Nephron progenitor cell (in vitro differentiated cells): Measurements from ENCODE around the gene PCDHA5.
"Not testable (repeated sequence)": the region's sequence is repeated elsewhere in the genome, so short reads cannot be mapped to it uniquely, and the experiment has no call there.

Source experiments
- DNase-seq: peaks from one replicate; pipeline ENCODE4 v3.0.0; 2021
- H3K27ac Mint-ChIP-seq: 2 replicates; pipeline ENCODE4 v1.8.0; 2021; ENCODE audit warnings: mild to moderate bottlenecking, moderate library complexity, mixed read lengths
- H3K27me3 Mint-ChIP-seq: 2 replicates; pipeline ENCODE4 v1.8.0; 2021; ENCODE audit warnings: mild to moderate bottlenecking, low read depth, mixed read lengths; ENCODE audit not compliant: poor library complexity
- H3K36me3 Mint-ChIP-seq: 2 replicates; pipeline ENCODE4 v1.8.0; 2021; ENCODE audit warnings: low read depth, mixed read lengths
- H3K4me1 Mint-ChIP-seq: 2 replicates; pipeline ENCODE4 v1.8.0; 2021; ENCODE audit warnings: mixed read lengths
- H3K4me3 Mint-ChIP-seq: 2 replicates; pipeline ENCODE4 v1.8.0; 2021; ENCODE audit warnings: mild to moderate bottlenecking, moderate library complexity, mixed read lengths
- H3K9me3 Mint-ChIP-seq: 2 replicates; pipeline ENCODE4 v1.8.0; 2021; ENCODE audit warnings: mild to moderate bottlenecking, moderate library complexity, mixed read lengths
- TF ChIP-seq, protein P1 (sequence below): fragments of 200-600 bp; sonication (generic); IDR thresholded peaks from 2 replicates; pipeline ENCODE4 v1.5.0; 2021; ENCODE audit warnings: antibody characterized with exemption

Gene PCDHA5

GRCh38 chr5:140794595-140795258, 26.7 kb upstream of the PCDHA5 start, which contains the start of gene PCDHA2:
PCDHA2 (plus strand) TSS chr5:140794852.
- Mint-ChIP-seq H3K9me3 (peaks cover 80% of the 10 kb centered on the region), H3K36me3 (peaks cover 48% of the 10 kb centered on the region), H3K27me3 (no peaks in the 10 kb centered on the region), H3K4me3 (peak within 1 kb of the TSS; percentile 85), H3K4me1 (no peaks in the 10 kb centered on the region), H3K27ac (no peak within 1 kb of the TSS)
- TF ChIP-seq, protein P1, sequence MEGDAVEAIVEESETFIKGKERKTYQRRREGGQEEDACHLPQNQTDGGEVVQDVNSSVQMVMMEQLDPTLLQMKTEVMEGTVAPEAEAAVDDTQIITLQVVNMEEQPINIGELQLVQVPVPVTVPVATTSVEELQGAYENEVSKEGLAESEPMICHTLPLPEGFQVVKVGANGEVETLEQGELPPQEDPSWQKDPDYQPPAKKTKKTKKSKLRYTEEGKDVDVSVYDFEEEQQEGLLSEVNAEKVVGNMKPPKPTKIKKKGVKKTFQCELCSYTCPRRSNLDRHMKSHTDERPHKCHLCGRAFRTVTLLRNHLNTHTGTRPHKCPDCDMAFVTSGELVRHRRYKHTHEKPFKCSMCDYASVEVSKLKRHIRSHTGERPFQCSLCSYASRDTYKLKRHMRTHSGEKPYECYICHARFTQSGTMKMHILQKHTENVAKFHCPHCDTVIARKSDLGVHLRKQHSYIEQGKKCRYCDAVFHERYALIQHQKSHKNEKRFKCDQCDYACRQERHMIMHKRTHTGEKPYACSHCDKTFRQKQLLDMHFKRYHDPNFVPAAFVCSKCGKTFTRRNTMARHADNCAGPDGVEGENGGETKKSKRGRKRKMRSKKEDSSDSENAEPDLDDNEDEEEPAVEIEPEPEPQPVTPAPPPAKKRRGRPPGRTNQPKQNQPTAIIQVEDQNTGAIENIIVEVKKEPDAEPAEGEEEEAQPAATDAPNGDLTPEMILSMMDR = peak; percentile 27
- DNase-seq = no peak

GRCh38 chr5:140795259-140795641, 26.2 kb upstream of the PCDHA5 start:
- peaks cover 52% of the 10 kb centered on the region for H3K36me3 Mint-ChIP-seq
- H3K27me3 Mint-ChIP-seq = no peaks in the 10 kb centered on the region
- H3K4me1 Mint-ChIP-seq = no peaks in the 10 kb centered on the region
- peak overlapping the region; percentile 85 for H3K4me3 Mint-ChIP-seq
- no peak overlapping the region for H3K27ac Mint-ChIP-seq
- no peak for DNase-seq
- TF ChIP-seq, protein P1 = no peak
- H3K9me3 Mint-ChIP-seq = peaks cover 83% of the 10 kb centered on the region

- H3K9me3 Mint-ChIP-seq = peaks cover 84% of the 10 kb centered on the region
- not testable (repeated sequence) for DNase-seq, H3K4me1 Mint-ChIP-seq, H3K27ac Mint-ChIP-seq, H3K27me3 Mint-ChIP-seq, H3K4me3 Mint-ChIP-seq
- H3K36me3 Mint-ChIP-seq = peaks cover 62% of the 10 kb centered on the region
These were observed 25.2 kb upstream of the PCDHA5 start for GRCh38 chr5:140796072-140796717.

GRCh38 chr5:140796718-140797095, 24.7 kb upstream of the PCDHA5 start:
- H3K4me3 Mint-ChIP-seq = no peak overlapping the region
- peaks cover 67% of the 10 kb centered on the region for H3K36me3 Mint-ChIP-seq
- H3K27me3 Mint-ChIP-seq = no peaks in the 10 kb centered on the region
- TF ChIP-seq, protein P1 = no peak
- H3K4me1 Mint-ChIP-seq = no peaks in the 10 kb centered on the region
- no peak overlapping the region for H3K27ac Mint-ChIP-seq
- DNase-seq = no peak
- H3K9me3 Mint-ChIP-seq = peaks cover 84% of the 10 kb centered on the region

DNA sequence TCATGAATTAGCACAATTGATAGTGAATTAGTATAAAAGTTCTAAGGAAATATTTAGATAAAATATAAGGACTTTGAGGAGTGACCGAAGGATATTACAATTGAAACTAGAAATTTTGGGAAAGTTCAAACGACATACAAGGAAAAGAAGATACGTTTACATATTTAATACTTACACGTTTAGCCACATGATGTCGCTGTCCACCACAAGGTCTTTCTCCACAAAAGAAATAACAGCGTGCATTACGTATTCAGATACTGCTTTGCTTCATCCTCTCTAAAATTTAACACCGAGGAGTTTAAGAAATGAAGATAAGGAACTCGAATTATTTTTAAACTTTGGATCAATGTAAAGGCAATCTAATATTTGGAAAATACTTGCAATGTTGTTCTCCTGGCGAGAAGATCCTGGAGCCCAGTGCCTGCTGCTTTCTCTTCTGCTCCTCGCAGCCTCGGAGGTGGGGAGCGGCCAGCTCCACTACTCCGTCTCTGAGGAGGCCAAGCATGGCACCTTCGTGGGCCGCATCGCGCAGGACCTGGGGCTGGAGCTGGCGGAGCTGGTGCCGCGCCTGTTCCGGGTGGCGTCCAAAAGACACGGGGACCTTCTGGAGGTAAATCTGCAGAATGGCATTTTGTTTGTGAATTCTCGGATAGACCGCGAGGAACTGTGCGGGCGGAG, 20.5 kb upstream of the PCDHA5 start, which contains the start of gene PCDHA3:
TSS of gene PCDHA3 (plus strand) at position 242 of the 678 bp plus-strand sequence.
- peaks cover 77% of the 10 kb centered on the region for H3K36me3 Mint-ChIP-seq

GRCh38 chr5:140801494-140801841, 19.9 kb upstream of the PCDHA5 start:
- H3K27me3 Mint-ChIP-seq = no peaks in the 10 kb centered on the region
- no peak overlapping the region for H3K4me3 Mint-ChIP-seq
- H3K9me3 Mint-ChIP-seq = peaks cover 81% of the 10 kb centered on the region
- no peak overlapping the region for H3K27ac Mint-ChIP-seq
- no peak for DNase-seq
- no peaks in the 10 kb centered on the region for H3K4me1 Mint-ChIP-seq
- H3K36me3 Mint-ChIP-seq = peaks cover 72% of the 10 kb centered on the region
- TF ChIP-seq, protein P1 = no peak

More for the DNA sequence above, 20.5 kb upstream of the PCDHA5 start, which contains the start of gene PCDHA3:
- DNase-seq = no peak
- Mint-ChIP-seq H3K27ac (no peak within 1 kb of the TSS), H3K4me1 (no peaks in the 10 kb centered on the region), H3K4me3 (no peak within 1 kb of the TSS), H3K9me3 (peaks cover 83% of the 10 kb centered on the region), H3K27me3 (no peaks in the 10 kb centered on the region)
- TF ChIP-seq, protein P1 = no peak

DNA sequence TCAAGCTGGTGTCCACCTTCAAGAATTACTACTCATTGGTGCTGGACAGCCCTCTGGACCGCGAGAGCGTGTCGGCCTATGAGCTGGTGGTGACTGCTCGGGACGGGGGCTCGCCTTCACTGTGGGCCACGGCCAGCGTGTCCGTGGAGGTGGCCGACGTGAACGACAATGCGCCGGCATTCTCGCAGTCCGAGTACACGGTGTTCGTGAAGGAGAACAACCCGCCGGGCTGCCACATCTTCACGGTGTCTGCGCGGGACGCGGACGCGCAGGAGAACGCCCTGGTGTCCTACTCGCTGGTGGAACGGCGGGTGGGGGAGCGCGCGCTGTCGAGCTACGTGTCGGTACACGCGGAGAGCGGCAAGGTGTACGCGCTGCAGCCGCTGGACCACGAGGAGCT, 19.0 kb upstream of the PCDHA5 start:
- not testable (repeated sequence) for H3K4me3 Mint-ChIP-seq

More for the DNA sequence above, 19.0 kb upstream of the PCDHA5 start:
- H3K27me3 Mint-ChIP-seq, DNase-seq, H3K27ac Mint-ChIP-seq, H3K4me1 Mint-ChIP-seq: not testable (repeated sequence)
- Mint-ChIP-seq H3K36me3 (peaks cover 68% of the 10 kb centered on the region), H3K9me3 (peaks cover 80% of the 10 kb centered on the region)
